NCI-H2171 (cell line): ENCODE data around the gene ZNF277.
"Not testable (repeated sequence)": the region's sequence is repeated elsewhere in the genome, so short reads cannot be mapped to it uniquely, and the experiment has no call there.

Experiments
- DNase-seq: peaks from one replicate; lab custom pipeline; 2025; lab: John Stamatoyannopoulos, UW

ZNF277 gene

GRCh38 chr7:112212571-112212970 is 6.1 kb downstream of the ZNF277 start:
- no peak for DNase-seq

DNA sequence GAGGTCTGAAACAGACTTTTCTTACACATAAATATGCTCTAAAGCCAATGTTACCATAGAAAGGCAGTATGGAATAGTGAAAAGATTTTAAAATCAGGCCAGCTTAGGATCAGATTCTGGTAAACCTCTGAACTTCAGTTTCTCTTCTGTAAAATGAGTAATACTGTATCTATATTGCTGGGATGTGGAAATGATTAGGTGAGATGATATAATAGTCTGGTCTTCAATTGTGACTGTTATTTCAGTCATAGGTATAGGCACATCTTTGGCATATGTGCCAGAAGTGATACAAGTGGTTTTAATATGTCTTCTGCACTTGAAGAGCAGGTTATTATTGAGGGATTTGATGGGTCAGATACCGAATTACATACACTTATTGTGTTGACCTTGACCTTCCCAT is 7.2 kb downstream of the ZNF277 start:
- no peak for DNase-seq

DNA sequence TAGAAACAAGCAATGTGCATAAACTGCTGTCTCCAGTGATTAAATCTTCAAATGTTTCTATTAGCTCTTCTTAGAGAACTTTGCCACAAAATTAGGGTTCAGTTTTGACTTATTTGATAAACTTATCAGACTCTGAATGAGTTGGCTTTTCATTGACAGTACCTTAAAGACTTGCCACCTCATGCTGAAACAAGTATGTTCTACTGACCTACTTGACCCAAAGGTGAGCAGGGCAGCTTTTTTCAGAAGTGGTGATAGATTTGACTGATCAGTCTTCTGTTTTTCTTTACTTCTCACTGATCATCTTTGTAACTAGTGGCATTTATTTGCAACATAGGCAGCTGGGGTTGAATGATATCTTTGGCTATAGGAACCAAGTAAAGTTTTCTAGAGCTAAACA is 7.8 kb downstream of the ZNF277 start:
- DNase-seq: no peak

- DNase-seq: no peak
These were observed 8.4 kb downstream of the ZNF277 start for GRCh38 chr7:112214883-112215282.

- no peak for DNase-seq
These were observed 9.3 kb downstream of the ZNF277 start for GRCh38 chr7:112215787-112216186.

DNA sequence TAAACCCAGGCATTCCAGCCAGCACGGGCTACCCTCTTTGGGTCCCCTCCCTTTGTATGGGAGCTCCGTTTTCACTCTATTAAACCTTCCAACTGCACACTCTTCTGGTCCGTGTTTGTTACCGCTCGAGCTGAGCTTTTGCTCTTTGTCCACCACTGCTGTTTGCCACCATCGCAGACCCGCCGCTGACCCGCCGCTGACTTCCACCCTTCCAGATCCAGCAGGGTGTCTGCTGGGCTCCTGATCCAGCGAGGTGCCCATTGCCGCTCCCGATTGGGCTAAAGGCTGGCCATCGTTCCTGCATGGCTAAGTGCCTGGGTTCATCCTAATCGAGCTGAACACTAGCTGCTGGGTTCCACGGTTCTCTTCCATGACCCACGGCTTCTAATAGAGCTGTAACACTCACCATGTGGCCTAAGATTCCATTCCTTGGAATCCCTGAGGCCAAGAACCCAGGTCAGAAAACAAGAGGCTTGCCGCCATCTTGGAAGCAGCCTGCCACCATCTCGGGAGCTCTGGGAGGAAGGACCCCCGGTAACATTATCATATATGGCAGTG is 14.5 kb downstream of the ZNF277 start:
- DNase-seq: no peak

- no peak for DNase-seq
These were observed 16.8 kb downstream of the ZNF277 start for GRCh38 chr7:112223310-112223709.

DNA sequence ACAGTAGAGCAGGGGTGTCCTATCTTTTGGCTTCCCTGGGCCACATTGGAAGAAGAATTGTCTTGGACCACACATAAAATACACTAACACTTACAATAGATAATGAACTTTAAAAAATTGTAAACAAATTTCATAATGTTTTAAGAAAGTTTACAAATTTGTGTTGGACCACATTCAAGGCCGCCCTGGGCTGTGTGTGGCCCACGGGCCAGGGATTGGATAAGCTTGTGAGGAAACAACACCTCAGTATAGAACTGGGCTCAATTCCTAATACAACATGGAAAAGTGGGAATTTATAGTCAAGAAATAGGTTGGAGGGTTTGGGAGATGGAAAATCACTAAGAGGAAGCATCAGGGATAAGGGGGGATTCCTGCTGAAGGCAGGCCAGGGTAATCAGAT is 17.7 kb downstream of the ZNF277 start:
- DNase-seq: no peak

GRCh38 chr7:112225006-112225405 is 18.5 kb downstream of the ZNF277 start:
- DNase-seq: no peak

DNA sequence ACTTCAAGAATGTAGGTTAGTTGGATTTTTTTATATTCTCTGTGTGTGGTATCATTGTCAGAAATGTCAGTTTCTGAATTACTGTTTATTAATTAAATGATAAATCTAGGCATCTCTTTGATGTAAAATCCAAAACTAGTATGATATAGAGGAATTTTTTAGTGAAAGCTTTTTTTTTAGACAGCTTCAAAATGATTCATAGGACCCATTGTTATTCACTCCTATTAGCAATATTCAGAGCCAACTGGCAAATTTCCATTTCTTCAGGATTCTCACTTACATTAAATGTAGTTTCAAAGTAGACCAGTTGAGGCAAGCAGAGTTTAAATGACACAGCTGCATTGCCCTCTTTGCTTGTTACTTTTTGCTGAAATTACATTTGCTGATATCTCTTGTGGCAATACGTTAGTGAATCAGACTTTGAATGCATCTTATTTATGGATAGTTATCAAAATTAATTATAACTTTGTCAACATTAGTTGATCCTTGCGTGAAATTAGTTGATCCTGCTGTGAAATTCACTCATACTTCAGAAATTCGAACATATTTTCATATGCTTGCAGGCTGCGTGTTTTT is 20.3 kb downstream of the ZNF277 start:
- DNase-seq: no peak

GRCh38 chr7:112228632-112229031 is 22.1 kb downstream of the ZNF277 start:
- no peak for DNase-seq

DNA sequence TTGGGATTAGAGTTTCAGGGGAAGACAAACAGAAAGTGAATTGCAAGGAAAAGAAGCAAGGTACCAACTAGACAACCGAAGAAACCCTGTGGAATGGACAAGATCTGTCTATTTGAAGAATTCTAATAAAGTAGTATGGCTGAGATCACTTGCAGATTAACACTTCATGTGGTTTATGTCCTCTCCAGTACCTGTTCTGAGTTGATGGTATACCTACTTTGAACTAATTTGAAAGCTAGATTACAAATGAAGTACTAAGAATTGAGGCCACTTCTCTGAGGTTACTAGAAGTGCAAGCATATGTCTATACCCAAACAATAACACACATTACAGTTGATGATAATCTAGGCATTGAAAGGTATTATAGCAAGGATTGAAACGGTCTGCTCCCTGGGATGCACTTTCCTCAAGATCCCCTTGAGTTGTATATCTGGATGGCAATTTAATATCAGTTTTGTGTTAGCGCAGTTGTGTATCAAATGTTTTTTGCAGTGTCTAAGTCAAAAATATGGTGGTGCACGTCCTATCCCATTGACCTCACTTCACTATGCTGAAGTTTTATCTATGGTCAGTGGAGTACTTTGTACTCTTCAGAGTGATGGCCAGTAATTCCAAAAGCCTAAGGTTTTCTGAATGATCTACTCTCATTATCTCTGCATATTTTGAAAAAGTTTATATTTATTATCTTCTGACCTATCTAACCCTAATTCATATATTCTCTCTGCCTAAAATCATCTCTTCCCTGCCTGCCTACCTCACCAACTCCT is 25.9 kb downstream of the ZNF277 start:
- DNase-seq: no peak

GRCh38 chr7:112233048-112233697 is 26.7 kb downstream of the ZNF277 start:
- no peak for DNase-seq

DNA sequence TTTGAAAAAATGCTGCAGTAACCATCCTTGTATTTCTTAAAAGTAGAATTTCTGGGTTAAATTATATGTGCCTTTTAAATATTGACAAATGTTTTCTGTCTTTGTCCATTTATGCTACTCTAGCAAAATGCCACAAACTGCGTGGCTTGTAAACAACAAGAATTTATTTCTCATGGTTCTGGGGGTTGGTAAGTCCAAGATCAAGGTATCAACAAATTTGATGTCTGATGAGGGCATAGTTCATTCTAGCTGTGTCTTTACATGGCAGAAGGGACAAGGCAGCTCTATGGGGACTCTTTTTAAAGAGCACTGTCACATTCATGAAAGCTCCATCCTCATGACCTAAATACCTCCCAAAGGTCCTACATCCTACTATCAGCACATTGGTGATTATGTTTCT is 27.7 kb downstream of the ZNF277 start:
- no peak for DNase-seq

- no peak for DNase-seq
These were observed 30.1 kb downstream of the ZNF277 start for GRCh38 chr7:112236597-112236996.

GRCh38 chr7:112238330-112238729 is 31.8 kb downstream of the ZNF277 start:
- no peak for DNase-seq

DNA sequence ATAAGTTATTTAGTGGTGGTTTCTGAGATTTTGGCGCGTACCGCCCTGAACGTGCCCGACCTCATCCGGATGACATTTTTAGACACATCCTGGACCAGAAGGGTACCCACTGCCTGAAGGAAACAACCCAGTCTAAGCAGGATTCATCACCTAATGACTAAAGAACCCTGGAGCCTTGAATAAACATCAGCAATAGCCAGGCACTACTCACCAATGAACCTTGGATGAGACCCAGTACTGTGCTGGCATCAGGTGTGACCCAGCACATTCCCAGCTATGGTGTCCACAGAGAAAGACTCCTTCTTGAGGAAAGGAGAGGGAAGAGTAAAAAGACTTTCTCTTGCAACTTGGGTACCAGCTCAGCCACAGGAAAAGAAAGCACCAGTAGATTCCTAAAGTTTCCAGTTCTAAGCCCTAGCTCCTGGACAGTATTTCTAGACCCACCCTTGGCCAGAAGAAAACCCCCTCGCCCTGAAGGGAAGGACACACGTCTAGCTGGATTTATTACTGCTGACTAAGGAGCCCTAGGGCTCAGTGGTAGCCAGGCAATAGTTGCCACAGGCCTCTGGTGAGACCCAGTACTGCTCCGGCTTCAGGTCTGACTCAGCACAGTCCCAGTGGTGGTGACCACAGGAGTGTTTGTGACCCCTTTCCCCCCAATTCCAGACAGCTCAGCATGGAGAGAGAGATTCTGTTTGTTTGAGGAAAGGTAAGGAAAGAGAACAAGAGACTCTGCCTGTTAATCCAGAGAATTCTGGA is 32.5 kb downstream of the ZNF277 start:
- DNase-seq: no peak

DNA sequence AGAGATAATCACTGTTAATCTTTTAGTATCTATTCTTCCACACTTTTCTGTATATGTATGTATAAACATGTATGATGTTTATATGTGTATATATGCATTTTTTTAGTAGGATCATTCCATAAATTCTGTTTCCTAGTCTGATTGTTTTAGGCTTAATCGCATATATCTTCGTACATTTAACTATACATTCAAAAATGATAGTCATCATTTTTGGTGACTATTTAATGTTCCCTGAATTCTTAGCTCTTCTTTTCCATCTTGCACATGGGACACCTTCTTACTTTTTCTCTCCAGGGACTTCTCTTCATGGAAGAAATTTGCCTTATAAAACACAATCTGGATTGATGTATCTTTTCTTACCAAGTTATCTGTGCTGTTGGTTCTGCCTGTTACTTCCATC is 42.1 kb downstream of the ZNF277 start:
- no peak for DNase-seq

DNA sequence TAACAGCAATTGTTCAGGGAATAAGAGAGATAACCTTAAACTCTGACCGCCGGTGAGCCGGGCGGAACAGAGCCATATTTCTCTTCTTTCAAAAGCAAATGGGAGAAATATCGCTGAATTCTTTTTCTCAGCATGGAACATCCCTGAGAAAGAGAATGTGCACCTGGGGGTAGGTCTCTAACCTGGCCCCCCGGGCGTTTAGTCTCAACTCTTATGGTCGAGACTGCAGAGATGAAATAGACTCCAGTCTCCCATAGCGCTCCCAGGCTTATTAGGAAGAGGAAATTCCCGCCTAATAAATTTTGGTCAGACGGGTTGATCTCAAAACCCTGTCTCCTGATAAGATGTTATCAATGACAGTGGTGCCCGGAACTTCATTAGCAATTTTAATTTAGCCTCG is 43.5 kb downstream of the ZNF277 start:
- DNase-seq: not testable (repeated sequence)

DNA sequence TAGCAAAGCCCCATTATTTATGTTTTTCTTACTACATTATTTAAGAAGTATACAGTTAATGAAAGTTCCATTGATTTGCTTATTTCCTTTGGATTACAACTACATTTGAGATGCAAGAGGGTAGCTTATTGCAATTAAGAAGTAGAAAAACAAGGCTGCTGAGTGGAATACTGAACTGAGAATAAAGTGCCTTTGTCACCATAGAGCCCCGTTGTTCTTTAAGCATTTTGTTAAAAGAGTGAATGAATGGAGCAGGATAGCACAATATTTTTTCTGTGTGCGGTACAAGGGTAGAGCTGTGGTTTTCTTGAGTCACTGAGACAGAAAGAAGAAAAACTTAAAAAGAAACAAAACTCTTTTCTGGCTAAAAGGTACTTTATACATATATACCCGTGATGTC is 45.6 kb downstream of the ZNF277 start:
- no peak for DNase-seq

DNA sequence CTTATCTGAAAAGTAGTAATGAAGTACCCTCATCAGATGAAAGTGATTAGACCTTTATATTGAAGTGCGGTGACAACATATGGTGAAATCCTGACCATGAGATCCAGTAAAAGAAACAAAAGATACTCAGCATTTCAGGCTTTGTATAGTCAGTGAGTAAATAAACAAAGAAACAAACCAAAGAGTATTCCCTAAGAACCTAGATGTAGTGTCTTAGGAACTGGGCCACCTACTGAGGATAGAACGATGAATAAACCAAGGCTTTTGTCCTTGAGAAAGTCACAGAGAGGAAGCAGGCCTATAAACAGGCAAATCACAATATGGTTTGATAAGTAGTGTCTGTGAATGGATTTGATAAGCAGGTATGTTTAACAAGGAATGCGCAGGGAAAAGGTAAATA is 46.2 kb downstream of the ZNF277 start:
- no peak for DNase-seq

DNA sequence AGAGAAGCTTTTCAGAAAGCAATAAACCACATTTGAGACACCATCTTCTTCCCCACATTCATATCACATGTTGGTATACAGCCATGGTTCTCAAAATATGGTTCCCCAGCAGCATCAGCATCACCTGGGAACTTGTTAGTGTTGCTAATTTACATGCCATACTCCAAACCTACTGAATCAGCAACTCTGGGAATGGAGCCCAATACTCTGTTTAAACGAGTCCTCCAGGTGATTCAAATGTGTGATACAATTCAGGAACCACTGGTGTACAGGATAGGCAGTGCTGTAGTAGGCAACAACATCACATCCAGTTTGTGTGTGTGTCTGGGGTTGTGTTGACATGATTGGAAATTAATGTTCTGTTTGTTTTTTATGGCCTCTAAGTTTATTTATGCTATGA is 47.7 kb downstream of the ZNF277 start:
- DNase-seq: no peak
